K562 treated with DMSO at 1 percent for 12 hours (cell line): ENCODE measurements around the gene ESRRG. TPM values are rescaled to one million over a fixed set of nuclear protein-coding genes. Genes with fewer than 3 reads are reported as not detected.

Source experiments
- total RNA-seq: library from RNA; unstranded; fragments of 300-600 nt; gene quantifications from 2 replicates; pipeline ENCODE4 v1.2.3, GENCODE V29; 2022; ENCODE audit not compliant: insufficient read depth

ESRRG gene
- not detected in 2 replicates for total RNA-seq

GRCh38 chr1:216723274-216723780, at the start of gene ESRRG:
TSS of gene ESRRG (minus strand) at chr1:216723429. CDS start at chr1:216723299, 130 bp downstream.

